GOT3 (cell line): ENCODE data around the gene PAPPA2.

ENCODE experiments used
- DNase-seq: peaks from one replicate; lab custom pipeline; 2025; ENCODE audit warnings: mixed read lengths; lab: John Stamatoyannopoulos, UW

The PAPPA2 gene

DNA sequence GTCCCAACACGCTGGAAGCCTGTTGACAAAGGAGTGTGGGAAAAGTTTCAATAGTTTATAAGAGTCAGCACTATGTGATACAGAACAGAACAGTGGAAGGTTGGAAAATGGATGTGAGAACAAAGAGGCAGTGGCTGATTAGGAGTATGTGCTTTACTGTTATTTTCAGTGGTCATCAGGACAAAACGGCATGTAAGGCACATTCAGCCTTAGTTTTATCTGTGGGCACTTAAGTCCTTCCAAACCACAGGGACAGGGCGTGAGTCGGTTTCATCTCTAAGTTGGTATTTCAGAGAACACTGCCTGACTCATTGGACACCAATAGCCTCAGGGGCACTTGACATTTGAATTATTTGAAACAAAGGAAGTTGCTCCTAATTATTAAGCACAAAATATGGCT lies 394.7 kb downstream of the PAPPA2 start:
- no peak for DNase-seq

DNA sequence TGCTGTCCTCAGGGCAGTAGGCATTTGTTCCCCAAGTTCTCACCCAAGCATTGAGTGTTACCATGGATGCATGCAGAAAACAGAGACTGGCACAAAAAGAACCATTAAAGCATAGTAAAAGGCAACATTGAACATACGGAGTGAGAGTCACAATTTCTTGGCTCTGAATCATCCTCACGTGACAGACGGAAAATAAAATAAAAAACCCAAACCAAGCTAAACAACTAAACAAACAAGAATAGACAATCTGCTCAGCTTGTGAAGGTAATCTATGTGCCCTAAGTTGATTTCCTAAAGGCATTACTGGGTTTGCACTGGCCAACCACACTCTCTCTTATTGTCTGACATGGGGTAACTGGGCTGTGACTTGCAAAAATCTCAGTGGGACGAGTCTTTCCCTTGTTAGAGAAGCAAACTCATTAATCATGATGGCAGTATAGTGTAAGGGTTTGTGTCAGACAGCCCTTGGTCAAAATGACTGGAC lies 395.5 kb downstream of the PAPPA2 start:
- no peak for DNase-seq

DNA sequence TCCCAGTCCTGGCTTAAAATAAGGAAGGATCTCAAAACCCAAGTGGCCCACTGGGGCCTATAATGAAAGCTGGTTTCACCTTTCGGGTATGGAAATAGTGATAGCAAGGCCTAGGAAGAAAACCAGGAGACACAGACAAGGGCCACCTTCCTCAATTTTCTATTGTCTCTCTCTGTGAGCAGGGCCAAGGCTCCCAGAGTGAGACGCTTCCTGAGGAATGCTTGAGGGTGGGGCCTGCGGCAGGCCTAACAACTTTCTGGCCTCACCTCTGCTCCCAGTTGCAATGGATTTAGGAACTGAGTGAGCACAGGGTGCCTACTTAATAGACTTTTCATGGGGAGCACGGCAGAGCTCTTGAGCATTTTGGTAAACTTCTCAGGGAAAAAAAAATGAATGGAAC lies 400.6 kb downstream of the PAPPA2 start:
- DNase-seq: no peak

DNA sequence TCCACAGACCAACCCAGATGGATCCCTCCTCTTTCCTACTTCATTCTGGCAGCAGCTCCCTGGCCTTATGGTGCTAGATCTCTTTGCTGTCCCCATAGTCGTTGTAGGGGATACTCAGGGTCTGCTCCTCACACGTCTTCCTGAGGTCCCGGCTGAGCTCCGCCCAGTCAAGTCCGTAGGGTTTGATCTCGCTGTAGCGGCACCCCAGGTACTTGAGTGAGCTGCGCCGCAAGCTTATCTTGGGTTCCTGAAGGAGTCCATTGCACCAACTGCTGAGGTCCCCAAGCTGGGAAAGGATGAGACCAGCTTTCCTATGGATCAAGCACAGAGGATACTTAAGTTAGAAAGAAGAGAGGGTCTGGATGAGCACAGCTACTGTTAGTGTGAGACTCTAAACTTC lies 401.2 kb downstream of the PAPPA2 start:
- no peak for DNase-seq

DNA sequence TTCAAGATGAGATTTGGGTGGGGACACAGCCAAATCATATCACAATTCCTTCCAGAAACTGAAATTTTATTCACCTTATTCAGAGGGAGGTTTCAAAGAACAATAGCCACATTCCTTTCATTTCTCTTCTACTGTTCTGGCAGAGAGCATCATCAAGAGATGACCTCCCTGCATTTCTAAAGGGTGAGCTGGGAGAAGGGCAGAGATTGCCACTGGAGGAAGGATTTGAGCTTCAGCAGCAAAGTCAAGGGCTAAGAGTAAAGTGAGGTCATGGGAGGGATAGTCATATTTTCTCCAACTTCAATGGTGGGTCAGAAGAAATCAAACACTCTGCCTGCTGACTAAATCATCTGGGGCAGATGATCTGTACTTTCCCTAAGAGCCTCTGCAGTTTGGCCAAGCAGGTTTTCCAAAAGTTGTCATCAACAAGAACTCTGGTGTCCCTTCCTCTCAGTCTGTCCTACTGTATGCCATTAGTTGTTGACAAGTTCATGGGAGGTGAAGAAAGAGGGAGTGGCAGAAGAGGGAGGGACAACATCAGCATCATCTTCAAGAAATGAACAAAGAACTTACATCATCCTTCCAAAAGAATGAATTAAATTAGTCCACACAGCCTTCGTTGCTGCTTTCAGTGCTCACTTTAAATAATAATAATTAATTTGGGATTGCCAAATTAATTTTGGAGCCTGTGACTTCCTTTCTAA lies 403.2 kb downstream of the PAPPA2 start:
- no peak for DNase-seq

DNA sequence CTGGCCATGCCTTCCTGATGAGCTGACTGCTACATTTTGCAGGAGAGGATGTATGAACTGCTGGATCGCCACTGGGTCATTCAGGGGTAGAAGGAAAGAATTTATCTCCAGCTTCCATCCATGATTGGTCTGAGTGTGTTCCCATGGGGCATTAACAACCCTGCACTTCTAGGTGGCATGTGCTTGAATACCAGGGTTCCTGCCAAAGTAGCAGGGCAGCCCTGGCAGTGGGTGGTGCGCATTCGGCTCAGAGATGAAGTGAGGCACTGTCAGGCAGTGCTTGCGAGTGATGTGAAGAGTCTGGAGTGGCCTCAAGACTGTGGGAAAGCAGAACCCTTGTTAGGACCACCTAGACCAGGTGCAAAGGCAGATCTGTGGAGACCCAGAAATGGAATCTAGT lies 406.6 kb downstream of the PAPPA2 start:
- no peak for DNase-seq

DNA sequence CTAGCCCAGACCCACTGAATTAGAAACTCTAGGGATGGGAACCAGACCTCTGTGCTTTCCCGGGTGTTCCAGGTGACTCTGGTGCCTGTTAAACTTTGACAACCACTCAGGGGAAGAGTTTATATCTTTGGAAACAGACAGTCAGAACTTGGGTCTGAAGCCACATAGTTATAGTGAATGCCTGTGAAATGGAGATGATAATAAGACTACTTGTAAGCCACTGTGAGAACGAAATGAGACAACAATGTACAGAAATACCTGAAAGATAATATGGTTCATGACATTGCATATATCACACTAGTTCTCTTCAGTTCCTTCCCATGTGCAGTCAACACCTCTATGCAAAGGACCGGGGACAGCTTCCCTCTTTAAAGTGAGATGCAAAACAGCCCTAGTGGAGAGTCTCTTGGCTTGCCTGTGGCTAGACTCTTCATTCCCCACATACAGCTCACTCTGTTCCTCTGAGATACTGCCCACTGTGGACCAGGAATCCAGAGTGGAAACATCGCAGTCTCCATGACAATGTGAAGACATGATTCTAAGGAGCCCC lies 414.1 kb downstream of the PAPPA2 start:
- no peak for DNase-seq

DNA sequence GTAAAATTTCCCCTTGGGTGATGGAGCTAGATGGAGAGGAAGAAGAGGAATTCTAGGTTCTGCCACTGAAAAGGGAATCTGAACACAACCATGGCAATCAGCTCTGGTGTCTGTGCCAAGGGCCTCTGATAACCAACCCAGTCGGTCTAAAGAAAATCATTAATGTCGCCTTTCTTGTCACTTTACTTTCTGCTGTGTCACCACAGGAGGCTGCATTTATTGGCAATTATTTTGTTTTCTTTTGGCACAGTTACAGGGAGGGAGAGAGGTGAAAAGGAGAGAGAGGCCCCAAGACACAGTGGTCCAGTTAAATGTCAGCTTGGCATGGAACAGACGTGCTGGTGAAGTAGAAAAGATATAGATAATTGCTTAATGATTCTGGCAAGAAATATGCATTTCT lies 414.6 kb downstream of the PAPPA2 start:
- DNase-seq: no peak

DNA sequence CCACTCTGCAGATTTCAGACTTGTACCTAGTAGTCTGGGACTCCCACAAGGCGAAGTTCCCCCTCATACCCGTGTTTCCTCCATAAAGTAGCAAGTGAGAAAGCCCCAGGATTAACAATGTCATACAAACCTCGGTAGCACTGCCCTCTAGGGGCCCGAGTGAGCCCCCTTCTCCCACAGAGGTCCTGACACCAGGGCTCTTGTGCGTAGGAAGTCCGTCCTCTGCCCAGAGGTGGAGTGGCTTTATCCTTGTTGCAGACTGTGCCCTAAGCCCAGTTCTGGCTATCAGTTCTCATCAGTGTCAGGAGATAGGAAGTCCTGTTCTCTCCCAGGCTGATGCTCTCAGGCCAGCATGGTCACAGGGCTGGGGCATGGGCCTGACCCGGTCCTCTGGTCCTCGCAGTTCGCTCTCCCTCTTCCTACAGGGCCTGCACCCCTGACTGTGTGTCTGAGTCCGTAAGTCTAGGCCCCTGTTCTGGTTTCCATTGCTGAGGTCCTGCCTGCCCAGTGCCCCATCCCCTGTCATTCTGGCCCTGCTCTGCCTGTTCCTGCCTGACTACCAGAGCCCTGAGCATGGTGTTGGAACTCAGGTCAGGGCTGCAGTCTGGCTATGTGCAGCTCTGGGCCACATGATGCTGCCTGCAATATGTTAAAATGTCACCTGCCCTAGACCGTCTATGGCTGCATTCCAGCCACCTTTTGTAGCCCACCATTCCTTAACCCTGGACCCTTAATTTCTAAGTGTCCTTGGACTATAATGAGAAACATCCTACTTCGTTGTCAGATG lies 416.0 kb downstream of the PAPPA2 start:
- DNase-seq: no peak

DNA sequence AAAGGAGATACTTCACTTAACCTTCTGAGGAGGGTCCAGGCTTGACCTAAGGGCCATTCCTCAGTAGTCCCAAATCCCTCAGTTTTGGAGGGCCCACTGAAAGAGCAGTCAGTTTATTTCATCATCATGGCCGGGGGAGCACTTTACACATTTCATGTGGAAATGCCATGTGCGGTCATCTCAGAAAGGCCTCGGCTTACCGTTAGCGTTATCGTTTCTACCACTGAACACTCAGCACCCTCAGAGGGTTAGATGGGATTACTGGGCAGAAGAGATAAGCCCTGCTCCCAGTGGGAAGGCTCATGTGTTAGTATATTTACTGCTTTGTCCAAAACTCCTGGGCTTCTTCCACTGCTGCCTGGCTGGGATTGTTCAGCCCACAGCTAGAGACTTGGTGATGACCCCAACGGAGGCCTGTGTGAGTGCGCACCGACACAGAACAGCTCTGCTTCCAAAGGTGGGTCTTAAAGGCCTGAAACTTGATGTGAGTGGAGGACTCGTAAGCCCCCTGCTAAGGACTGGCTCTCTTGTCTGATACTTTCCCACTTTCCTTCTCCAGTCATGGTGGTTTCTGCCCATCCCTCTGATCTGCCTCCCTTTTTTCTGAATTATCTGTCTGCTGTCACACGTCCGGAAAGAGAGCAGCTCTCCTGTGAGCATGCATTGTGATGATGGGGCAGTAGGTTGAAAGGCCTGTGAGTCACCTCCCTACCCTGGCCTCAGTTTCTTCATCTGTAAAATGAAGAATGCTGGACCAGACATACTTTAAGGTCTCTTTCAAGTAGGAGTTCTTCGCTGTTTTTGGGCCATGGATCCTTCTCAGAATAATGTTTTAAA lies 417.0 kb downstream of the PAPPA2 start:
- DNase-seq: no peak

DNA sequence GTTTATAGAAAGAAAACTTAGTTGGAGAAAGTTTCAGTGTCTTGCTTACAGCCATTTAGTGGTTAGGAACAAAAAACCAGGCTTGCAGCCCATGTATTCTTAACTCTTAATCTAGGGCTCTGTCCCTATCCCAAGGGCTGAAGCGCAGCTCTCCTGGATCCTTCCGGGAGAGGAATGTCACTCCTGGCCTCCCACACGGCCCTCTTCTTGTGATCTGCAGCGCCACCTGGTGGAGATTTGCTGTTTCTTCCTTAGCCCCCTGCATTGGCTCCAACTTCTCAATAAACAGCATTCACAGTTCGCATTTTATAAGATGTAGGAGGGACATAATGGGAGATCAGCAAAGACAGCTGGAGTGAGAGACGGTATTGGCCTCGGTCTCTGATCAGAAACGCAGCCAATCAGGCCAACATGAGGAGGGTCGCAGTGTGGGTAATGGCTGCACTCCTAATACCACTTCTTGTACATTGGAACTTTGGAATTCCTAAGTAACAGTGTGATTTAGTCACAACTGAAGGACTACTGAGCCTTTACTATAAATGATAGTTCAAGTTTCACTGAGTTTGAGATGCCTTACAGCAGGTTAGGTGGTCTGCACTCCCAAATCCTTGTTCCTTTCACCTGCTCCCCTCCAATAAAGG lies 418.1 kb downstream of the PAPPA2 start:
- no peak for DNase-seq

DNA sequence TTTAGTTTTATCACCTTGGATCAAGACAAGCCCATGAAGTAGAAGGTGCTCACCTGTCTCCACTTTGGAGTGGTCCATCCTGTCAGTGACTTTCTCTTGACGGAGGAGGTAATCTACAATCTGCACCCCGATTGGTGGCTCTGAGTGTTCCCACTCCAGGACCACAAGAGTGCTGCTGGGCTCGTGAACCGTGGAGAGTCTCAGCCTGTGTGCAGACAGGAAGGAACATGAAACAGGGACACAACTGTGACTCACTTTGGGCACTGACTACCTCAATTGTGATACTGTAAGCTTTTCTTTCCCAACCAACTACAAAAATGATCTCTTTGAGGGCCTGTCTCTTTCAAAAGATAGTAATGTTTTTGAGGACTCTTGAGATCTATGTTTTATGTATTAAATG lies 421.3 kb downstream of the PAPPA2 start:
- no peak for DNase-seq

DNA sequence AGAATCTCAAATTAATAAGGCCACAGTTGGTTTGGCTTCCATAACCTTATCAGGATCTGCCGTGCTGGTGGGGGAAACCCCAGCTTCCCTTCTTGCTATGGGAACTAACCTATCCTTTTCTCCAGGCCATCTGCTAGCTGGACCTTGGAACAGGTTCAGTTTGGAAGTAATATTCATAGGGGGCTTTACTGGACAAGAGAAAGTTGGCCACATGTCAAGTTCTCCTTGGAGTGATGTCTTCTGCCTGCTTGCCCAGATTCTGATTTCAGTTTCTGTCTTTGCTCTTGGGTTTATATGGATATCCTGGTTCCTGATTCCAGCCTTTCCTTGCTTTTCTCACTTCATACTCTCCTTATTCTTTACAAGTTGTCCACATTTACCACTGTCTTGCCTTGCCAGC lies 421.9 kb downstream of the PAPPA2 start:
- DNase-seq: no peak

DNA sequence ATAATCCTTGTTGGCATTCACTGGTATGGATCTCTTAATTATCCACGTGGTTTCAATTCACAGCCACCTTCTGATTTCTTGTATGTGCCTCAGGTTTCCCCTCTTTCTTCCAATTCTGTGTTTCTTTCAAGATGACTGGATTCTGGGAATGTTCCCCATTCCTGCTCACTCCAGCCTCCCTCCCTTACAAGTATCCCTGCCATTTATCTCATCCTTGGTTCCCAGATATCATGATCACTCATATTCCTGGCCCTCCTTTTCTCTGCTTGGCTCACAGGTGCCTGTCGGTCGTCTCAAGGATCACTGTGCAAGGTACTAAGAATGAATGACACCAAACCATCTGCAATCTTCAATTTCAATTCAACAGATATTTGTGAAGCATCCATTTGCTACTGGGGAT lies 422.4 kb downstream of the PAPPA2 start:
- DNase-seq: no peak

DNA sequence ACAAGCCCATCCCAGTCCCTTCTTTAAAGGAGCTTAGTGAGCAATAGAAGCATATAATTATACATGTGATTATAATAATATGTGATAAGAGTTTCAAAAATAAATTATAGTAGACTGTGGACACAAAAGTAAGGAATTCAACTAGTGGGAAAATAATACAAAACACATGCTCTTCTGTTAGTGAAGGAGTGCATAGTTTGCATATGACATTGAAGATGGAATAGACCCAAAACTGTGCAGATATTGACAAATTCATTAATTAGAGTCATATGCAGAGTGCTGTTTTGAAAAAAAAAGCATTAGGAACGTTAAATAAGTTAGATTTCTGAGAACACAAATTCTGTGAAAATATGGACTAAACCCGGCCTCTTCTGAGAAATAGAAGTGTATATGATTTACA lies 422.8 kb downstream of the PAPPA2 start:
- DNase-seq: no peak

DNA sequence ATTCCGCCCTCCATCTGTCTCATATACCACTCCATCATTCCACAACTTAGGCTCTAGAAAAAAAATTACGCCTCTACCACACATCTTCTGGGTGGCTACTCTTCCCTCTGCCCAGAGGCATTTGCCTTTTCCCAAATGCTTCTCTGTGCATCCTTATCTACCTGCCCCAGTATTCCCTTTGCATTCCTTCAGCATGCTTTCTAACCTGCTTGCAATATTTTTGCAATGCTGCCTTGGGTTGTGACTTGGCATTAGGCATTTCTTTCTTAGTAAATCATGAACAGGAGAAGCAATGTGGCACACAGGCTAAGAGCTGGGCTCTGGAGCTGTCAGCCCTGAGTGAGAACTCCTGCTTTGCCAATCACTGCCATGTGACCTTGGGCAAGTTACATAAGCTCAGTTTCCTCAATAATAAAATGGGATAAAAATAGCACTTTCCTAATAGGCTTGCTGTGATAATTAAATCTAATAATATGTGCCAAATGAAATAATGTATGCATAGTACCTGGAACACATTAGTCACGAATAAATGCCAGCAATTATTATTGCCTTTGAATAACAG lies 425.6 kb downstream of the PAPPA2 start:
- DNase-seq: no peak

DNA sequence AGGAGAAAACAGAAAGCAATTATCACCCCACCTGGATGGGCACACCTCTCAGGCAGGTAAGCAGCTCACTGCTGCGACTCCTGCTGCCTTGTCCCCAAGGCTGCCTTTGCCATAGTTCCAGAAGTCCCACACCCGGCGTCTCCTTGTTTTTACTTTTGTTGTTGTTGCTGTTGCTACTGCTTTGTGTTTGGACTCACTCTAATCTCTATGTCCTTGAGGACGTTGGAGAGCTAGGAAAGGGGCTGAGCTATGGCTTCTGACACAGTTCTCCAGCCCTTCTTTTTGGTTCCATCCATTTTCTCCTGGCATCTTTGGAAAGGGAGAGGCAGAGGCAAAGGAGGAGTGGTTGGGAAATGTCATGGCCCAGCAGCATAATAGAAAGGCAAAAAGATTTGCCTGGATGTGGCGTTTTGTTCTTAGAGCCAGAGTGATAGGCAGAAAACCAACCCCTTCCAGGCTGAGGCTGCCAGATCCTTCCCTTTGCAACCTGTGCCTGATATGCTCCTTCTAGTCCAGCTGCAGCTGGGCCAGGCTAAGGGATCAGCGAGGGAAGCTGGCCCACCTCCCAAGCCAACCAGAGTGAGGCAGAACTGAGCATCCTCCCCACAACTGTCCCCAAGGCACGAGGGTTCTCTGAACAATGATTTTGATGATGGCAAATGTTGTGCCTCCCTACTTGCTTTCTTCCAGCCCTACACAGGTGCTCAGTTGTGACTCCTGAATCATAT lies 430.8 kb downstream of the PAPPA2 start:
- no peak for DNase-seq

DNA sequence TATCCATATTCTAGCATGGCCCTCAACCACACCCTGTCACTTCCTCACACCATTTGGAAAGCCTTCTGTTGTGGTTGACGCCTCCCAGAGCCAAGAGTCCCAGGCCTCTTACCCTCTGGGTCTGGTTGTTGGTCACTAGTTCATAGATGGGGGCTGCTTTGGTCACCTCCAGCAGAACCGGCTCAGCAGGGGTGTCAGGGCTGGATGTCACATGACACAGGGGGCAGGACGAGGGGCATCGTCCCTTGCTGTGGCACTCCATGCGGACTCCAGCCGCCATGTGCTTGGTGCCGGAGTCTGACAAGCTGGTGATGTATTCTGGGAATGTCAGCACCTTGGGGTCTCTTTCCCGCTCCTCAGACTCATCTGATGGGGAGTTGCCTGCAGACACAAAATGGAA lies 431.5 kb downstream of the PAPPA2 start:
- no peak for DNase-seq
